Activated naive CD4-positive, alpha-beta T cell treated with anti-CD3 and anti-CD28 coated beads for 36 hours (primary cell): ENCODE data around the gene DOHH. TPM values are rescaled to one million over a fixed set of nuclear protein-coding genes. Genes with fewer than 3 reads are reported as not detected.

ENCODE experiments used
- CTCF ChIA-PET: fragments of 350-600 bp; sonication (Branson Sonifier 250); formaldehyde crosslinking; loops from one replicate; lab custom pipeline; 2021; ENCODE audit warnings: antibody characterized with exemption; lab: Charles Lee
- DNase-seq: peaks from one replicate; pipeline ENCODE4 v3.0.0-alpha.2; 2020
- H3K27ac Mint-ChIP-seq: one replicate; pipeline ENCODE4 v1.8.0; 2021; ENCODE audit warnings: mild to moderate bottlenecking, mixed read lengths
- H3K27me3 Mint-ChIP-seq: one replicate; pipeline ENCODE4 v1.8.0; 2021; ENCODE audit warnings: low read depth, mixed read lengths
- H3K36me3 Mint-ChIP-seq: one replicate; pipeline ENCODE4 v1.8.0; 2021; ENCODE audit warnings: low read depth, mixed read lengths
- H3K4me1 Mint-ChIP-seq: one replicate; pipeline ENCODE4 v1.8.0; 2021; ENCODE audit warnings: low read depth, mixed read lengths
- H3K4me3 Mint-ChIP-seq: one replicate; pipeline ENCODE4 v1.8.0; 2021; ENCODE audit warnings: mild to moderate bottlenecking, moderate library complexity, mixed read lengths
- H3K9me3 Mint-ChIP-seq: one replicate; pipeline ENCODE4 v1.8.0; 2021; ENCODE audit warnings: mixed read lengths
- intact Hi-C: fragments of 100-400 bp; cut with micrococcal nuclease; formaldehyde crosslinking; loops from one replicate; pipeline ENCODE4 v1.15.1; 2023
- total RNA-seq, 2 experiments: library from RNA; stranded (reverse); gene quantifications; one replicate each; pipeline ENCODE4 v1.2.3, GENCODE V29; 2021

Gene DOHH
- total RNA-seq, 2 experiments from 2014 or later: 13.3 to 14.0 TPM

DNA sequence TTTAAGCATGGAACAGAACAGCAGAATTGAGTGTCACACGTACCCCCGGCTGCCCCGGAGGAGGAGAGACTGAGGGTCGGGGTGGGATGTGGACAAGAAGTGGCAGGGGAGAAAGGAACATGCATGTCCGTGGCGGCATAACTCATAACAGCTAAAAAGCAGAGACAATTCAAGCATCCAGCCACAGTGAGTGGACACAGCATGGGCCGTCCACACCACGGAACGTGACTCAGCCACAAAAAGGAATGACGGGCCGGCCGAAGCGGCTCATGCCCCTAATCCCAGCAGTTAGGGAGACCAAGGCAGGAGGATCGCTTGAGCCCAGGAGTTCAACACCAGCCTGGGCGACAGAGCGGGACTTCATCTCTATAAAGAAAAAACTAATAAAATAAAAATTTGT, 7.6 kb downstream of the DOHH start:
- no peaks in the 10 kb centered on the region for H3K9me3 Mint-ChIP-seq
- H3K36me3 Mint-ChIP-seq: peaks cover 28% of the 10 kb centered on the region
- peak overlapping the region; percentile 26 for H3K27ac Mint-ChIP-seq
- CTCF ChIA-PET: interaction anchor here (1.2 kb wide), 1 partner anchor 20 kb away, joined by 4 read pairs; no protein-coding TSS in a partner anchor
- H3K4me1 Mint-ChIP-seq: peaks cover 16% of the 10 kb centered on the region
- no peaks in the 10 kb centered on the region for H3K27me3 Mint-ChIP-seq
- no peak for DNase-seq
- intact Hi-C loops: no loop called here
- no peak overlapping the region for H3K4me3 Mint-ChIP-seq

DNA sequence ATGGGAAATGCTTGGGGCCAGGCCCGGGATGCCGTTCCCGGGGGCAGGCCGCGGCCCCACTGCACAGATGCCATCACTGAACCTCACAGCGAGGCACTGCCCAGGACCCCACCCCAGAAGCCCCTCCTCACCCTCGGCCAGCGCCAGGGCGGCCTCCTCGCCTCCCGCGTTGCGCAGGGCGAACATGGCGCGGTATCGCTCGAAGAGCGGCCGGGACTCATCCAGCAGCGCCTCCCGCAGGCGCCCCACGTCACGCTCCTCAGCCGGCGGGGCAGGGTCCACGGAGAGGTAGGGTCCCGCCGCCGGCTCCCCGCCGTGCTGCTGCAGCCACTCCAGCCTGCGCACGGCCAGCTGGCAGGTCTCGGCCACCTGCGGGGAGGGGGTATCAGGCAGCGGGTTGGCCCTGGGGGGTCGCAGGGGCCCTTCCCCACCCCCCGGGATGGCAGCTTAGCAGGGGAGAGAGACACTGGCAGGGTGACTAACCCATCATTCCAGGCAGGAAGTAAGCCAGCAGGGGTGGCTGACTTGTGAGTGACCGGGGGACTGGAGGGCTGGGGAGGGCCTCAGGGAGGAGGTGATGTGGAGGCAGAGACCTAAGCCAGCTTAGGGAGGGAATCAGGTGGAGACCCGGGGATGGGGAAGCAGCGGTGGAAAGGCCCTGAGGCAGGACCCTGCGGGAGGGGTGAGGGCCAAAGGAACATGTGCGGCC, 8.2 kb downstream of the DOHH start:
- CTCF ChIA-PET: interaction anchor here (1.2 kb wide), 1 partner anchor 20 kb away, joined by 4 read pairs; no protein-coding TSS in a partner anchor
- Mint-ChIP-seq H3K27me3 (no peaks in the 10 kb centered on the region), H3K4me3 (no peak overlapping the region), H3K27ac (no peak overlapping the region), H3K9me3 (no peaks in the 10 kb centered on the region), H3K4me1 (peaks cover 15% of the 10 kb centered on the region), H3K36me3 (peaks cover 28% of the 10 kb centered on the region)
- no peak for DNase-seq
- intact Hi-C loops: no loop called here

DNA sequence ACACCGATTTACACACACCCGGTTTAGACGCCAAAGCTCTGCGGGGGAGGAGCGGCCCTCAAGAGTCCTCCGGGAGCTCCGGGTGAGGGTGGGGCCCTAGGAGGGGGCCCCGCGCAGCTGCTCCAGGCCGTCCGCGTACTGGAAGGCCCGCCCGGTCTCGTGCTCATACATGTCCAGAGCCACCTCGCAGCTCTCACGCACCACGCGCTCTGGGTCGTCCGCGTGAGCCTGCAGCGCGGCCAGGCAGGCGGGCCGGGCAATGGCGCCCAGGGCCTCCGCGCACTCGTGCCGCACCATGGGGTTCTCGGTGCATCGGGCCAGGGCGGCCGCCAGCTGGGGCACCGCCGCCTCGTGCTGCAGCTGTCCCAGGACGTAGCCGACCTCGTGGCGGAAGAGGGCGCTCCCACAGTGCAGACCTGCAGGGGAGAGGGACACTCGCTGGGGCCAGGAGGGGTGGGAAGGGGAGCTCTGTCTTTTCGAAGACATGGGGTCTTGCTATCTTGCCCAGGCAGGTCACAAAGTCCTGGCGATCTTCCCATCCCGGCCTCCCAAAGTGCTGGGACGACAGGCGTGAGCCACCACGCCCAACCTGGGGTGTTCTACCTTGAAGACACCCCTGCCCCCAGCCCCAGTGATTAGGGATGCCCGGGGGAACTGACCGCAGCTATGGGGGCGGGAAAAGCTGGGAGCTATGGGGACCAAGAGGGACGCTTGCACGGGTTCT, 8.9 kb downstream of the DOHH start:
- H3K9me3 Mint-ChIP-seq: no peaks in the 10 kb centered on the region
- H3K27me3 Mint-ChIP-seq: no peaks in the 10 kb centered on the region
- CTCF ChIA-PET: interaction anchor here (0.6 kb wide), 1 partner anchor 51 kb away, joined by 3 read pairs; no protein-coding TSS in a partner anchor
- no peak overlapping the region for H3K27ac Mint-ChIP-seq
- H3K4me1 Mint-ChIP-seq: peaks cover 12% of the 10 kb centered on the region
- no peak for DNase-seq
- intact Hi-C loops: no loop called here
- H3K36me3 Mint-ChIP-seq: peaks cover 23% of the 10 kb centered on the region
- no peak overlapping the region for H3K4me3 Mint-ChIP-seq

DNA sequence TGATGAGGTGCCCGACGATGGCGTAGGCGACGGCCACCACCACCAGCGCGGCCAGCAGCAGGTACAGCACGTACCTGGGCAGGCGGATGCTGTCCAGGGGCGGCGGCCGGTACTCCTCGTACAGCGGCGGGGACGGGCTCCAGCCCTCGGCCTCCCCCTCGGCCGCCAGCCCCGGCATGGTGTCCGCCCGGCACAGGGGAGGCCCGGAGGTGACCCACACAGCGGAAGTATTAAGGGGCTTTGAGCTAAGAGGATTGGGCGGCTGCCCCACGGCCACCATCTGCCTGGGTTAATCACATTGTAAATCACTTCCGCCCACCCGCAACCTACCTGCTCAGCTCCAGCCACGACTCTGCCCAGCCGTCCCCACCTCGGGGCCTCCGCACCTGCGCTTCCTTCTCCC, 17.2 kb downstream of the DOHH start, which contains the start of gene SMIM44:
Gene SMIM44 (minus strand): TSS at position 216 of the 403 bp plus-strand sequence. CDS start 38 bp downstream, at position 178.
- CTCF ChIA-PET: interaction anchor here (0.6 to 3.6 kb wide), 5 partner anchors 10 to 178 kb away, joined by 3 to 23 read pairs (median 17); no protein-coding TSS in a partner anchor
- Mint-ChIP-seq H3K36me3 (no peaks in the 10 kb centered on the region), H3K4me1 (peaks cover 5% of the 10 kb centered on the region), H3K4me3 (no peak within 1 kb of the TSS), H3K9me3 (no peaks in the 10 kb centered on the region), H3K27me3 (no peaks in the 10 kb centered on the region), H3K27ac (no peak within 1 kb of the TSS)
- intact Hi-C loops: no loop called here
- no peak for DNase-seq

DNA sequence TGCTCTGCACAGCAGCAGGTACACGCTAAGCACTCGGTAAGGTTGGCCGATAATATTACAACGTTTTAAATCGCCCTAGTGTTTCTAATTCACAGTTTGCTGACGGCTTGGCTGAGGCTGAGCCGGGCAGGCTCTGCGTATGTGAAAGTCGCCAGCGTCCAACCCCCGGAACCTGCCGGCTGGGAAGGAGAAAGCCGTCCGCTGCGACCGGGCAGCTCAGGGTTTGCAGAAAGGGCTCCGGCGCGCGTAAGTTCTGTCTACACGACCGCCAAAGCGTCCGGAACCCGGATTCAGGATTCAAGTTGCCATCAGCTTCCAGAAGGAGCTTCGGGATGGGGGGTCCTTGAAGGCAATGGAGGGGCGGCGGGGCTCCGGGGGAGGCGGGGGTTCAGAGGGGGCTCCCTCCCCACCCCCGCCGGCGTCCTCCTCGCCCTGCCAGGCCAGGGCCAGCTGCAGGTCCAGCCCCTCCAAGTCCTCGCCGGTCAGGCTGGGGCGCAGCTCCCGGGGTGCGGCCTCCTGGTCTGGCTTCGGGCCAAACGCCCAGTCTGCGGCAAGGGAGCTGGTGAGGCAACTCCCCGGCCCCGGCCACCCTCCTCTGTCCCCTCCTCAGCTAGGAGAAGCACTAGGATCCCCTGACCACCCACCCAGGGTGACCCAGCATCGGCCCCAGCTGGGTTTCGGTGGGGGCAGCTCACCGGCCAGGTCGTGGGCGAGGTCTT, 17.8 kb downstream of the DOHH start:
- no peak overlapping the region for H3K27ac Mint-ChIP-seq
- intact Hi-C loops: no loop called here
- no peak for DNase-seq
- H3K9me3 Mint-ChIP-seq: no peaks in the 10 kb centered on the region
- H3K36me3 Mint-ChIP-seq: no peaks in the 10 kb centered on the region
- peaks cover 9% of the 10 kb centered on the region for H3K4me1 Mint-ChIP-seq
- H3K4me3 Mint-ChIP-seq: no peak overlapping the region
- H3K27me3 Mint-ChIP-seq: no peaks in the 10 kb centered on the region
- CTCF ChIA-PET: interaction anchor here (1.0 to 3.3 kb wide), 4 partner anchors 10 to 177 kb away, joined by 3 to 23 read pairs (median 4); no protein-coding TSS in a partner anchor

DNA sequence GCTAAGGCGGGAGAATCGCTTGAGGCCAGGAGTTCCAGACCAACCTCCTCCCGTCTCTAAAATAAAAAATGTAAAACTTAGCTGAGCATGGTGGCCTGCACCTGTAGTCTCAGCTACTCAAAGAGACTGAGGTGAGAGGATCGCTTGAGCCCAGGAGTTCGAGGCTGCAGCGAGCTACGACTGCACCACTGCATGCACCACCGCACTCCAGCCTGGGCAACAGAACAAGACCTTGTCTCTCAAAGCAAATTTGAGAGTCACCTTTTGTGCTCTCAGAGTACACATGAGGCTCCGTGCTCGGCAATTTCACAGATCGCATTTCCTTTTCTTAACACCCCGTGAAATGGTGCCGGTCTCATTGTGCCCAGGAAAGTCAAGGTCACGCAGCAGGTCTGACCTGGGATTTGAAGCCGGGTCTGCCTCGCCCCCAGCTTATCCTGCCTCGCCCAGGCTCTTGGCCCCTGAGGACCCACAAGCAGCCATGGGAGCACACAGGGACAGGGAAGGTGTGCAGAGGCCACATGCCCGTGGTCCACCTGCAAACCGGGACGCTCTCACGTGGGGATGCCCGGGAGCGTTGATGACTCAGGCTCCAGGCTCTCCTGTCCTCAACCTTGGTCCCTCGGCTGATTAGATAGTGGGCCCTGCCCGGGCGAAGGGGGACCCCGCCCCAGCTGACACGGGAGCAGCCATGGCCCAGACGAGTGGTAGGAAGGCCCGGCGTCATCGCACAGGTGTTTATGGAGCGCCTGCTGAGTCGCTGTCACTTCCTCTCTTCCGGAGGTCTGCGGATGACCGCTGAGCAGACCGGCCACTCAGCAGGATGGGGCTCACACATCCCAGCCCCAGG, 19.0 kb downstream of the DOHH start:
- H3K4me1 Mint-ChIP-seq: peaks cover 9% of the 10 kb centered on the region
- no peak overlapping the region for H3K4me3 Mint-ChIP-seq
- no peaks in the 10 kb centered on the region for H3K36me3 Mint-ChIP-seq
- CTCF ChIA-PET: interaction anchor here (0.6 to 2.0 kb wide), 3 partner anchors 9 to 179 kb away, joined by 3 to 6 read pairs (median 3); no protein-coding TSS in a partner anchor
- no peaks in the 10 kb centered on the region for H3K9me3 Mint-ChIP-seq
- no peak for DNase-seq
- H3K27ac Mint-ChIP-seq: no peak overlapping the region
- no peaks in the 10 kb centered on the region for H3K27me3 Mint-ChIP-seq
- intact Hi-C loops: no loop called here

DNA sequence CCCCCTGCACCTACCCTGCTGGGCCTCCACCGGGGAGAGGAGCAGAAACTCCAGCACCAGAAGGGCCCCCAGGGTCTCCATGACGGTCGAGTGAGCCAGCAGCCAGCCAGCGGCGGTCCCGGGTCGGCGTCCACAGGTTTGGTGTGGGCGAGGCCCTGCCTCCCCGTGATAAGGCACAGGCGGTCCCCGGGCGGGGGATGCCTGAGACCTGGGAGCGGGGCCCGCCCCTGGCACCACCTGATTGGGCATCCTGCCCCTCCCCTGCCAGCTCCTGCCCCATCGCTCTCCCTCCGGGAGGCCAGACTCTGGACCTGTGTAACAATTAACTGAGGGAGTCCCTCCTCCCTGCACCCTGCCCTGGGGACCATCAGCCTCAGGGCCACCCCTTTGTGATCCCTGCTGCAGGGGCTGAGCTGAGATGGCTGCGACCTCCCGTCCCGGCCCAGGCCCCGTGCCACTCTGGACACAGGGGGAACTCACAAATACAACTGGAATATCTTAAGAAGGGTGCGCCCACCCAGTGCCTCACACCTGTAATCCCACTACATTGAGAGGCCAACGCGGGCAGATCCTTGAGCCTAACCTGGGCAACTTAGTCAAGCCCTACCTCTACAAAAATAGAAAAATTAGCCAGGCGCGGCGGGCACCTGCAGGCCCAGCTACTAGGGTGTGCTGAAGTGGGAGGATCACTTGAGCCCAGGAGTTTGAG, 19.9 kb downstream of the DOHH start, which contains the start of gene SMIM24:
Gene SMIM24 (minus strand): TSS at position 143 of the 709 bp plus-strand sequence. CDS start 62 bp downstream, at position 81.
- Mint-ChIP-seq H3K27me3 (no peaks in the 10 kb centered on the region), H3K27ac (no peak within 1 kb of the TSS), H3K36me3 (no peaks in the 10 kb centered on the region), H3K4me1 (peaks cover 9% of the 10 kb centered on the region), H3K9me3 (no peaks in the 10 kb centered on the region), H3K4me3 (no peak within 1 kb of the TSS)
- no peak for DNase-seq
- intact Hi-C loops: no loop called here
- CTCF ChIA-PET: interaction anchor here (1.6 to 2.0 kb wide), 2 partner anchors 8 to 176 kb away, joined by 6 read pairs; no protein-coding TSS in a partner anchor

DNA sequence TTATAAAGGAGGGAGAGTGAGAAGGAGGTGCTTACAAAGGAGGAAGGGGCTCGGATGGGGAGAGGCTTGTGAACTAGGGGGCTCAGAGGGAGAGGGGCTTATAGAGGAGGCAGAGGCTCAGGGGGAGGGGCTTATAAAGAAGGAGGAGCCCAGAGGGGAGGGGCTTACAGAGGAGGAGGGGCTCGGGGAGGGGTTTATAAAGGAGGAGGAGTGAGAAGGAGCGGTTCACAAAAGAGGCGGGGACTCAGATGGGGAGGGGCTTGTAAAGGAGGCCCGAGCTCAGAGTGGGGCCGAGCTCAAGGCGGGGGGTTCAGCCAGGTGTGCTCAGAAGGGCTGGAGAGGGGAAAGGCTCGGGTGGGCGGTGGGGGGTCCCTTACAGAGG, 20.6 kb downstream of the DOHH start:
- Mint-ChIP-seq H3K4me3 (no peak overlapping the region), H3K4me1 (peaks cover 9% of the 10 kb centered on the region), H3K9me3 (no peaks in the 10 kb centered on the region), H3K27ac (no peak overlapping the region), H3K27me3 (no peaks in the 10 kb centered on the region), H3K36me3 (no peaks in the 10 kb centered on the region)
- CTCF ChIA-PET: interaction anchor here (0.8 to 1.6 kb wide), 5 partner anchors 15 to 175 kb away, joined by 3 to 9 read pairs (median 5); no protein-coding TSS in a partner anchor
- DNase-seq: peak; percentile 41
- intact Hi-C loops: no loop called here

DNA sequence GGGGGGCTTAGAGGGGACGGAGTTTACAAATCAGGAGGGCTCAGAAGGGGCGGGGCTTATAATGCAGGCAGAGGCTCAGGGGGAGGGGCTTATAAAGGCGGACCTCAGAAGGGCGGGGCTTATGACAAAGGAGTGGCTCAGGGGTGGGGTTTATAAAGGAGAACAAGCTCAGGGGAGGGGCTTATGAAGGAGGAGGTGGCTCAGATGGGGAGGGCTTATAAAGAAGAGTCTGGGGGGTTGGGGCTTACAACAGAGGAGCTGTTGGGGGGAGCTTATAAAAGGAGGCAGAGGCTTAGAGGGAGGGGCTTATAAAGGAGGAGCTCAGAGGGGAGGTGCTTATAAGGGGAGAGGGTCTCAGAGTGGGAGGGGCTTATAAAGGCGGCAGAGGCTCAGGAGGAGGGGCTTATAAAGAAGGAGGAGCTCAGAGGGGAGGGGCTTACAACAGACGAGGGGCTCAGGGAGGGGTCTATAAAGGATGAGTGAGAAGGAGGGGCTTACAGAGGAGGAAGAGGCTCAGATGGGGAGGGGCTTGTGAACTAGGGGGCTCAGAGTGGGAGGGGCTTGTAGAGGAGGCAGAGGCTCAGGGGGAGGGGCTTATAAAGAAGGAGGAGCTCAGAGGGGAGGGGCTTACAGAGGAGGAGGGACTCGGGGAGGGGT, 21.2 kb downstream of the DOHH start:
- DNase-seq: peak; percentile 47
- peaks cover 9% of the 10 kb centered on the region for H3K4me1 Mint-ChIP-seq
- intact Hi-C loops: no loop called here
- no peaks in the 10 kb centered on the region for H3K27me3 Mint-ChIP-seq
- H3K27ac Mint-ChIP-seq: no peak overlapping the region
- H3K9me3 Mint-ChIP-seq: no peaks in the 10 kb centered on the region
- H3K36me3 Mint-ChIP-seq: no peaks in the 10 kb centered on the region
- CTCF ChIA-PET: interaction anchor here (0.8 to 1.6 kb wide), 7 partner anchors 9 to 175 kb away, joined by 3 to 9 read pairs (median 3); no protein-coding TSS in a partner anchor
- H3K4me3 Mint-ChIP-seq: no peak overlapping the region

DNA sequence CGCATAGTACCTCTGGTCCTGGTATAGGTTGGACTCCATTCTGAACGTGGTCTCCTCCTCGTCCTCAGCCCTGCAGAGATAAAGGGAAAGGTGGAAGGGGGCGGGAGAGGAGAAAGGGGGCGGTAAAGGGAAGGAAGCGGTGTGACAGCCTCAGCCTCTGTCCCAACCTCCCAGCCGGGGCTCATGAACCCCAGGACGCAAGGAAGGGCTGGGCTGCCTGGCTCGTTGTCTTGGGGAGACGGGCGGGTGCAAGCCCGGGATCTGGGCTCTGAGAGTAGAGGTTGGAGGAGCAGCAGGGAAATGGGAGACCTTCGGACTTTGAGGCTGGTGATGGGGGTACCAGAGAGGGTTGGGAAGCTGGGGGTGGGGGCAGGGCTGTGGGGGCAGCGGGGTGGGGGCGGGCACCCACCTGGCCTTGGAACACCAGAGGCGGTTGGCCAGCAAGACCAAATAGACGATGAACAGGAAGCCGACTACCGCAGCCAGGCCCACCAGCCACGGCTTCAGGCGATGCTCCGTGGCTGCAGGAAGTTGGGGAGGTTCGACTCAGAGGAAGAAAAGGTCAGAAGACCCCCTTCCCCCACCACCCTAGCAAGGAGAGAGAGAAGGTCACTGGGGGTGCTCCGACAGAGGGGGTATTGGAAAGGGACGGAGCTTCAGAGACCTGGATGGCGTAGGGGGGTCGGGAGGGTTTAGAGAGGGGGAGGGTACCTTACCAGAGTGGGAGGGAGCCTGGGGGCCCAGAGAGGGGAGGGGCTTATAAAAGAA, 21.9 kb downstream of the DOHH start:
- no peak for DNase-seq
- H3K9me3 Mint-ChIP-seq: no peaks in the 10 kb centered on the region
- no peak overlapping the region for H3K27ac Mint-ChIP-seq
- peak overlapping the region; percentile 33 for H3K4me3 Mint-ChIP-seq
- H3K36me3 Mint-ChIP-seq: no peaks in the 10 kb centered on the region
- H3K4me1 Mint-ChIP-seq: peaks cover 9% of the 10 kb centered on the region
- CTCF ChIA-PET: interaction anchor here (0.8 to 1.6 kb wide), 7 partner anchors 9 to 174 kb away, joined by 3 to 9 read pairs (median 3); no protein-coding TSS in a partner anchor
- H3K27me3 Mint-ChIP-seq: no peaks in the 10 kb centered on the region
- intact Hi-C loops: no loop called here
